K562 (cell line): ENCODE results near the gene EVC. TPM values are rescaled to one million over a fixed set of nuclear protein-coding genes. Genes with fewer than 3 reads are reported as not detected.

Experiments
- ATAC-seq: fragments of 200-7000 bp; cut with Tn5 transposase; 3 replicates; pipeline ENCODE4 v1.9.1; 2020; ENCODE audit warnings: moderate library complexity
- BruUV-seq: library from RNA; stranded (reverse); fragments of 400-500 nt; replicated peaks from 2 replicates; lab custom pipeline; 2021; lab: Mats Ljungman, UMichigan
- CTCF ChIA-PET: fragments of 300-600 bp; formaldehyde crosslinking; extraction: SDS; loops from one replicate; lab custom pipeline; 2021; ENCODE audit warnings: low intra/inter-chr PET ratio; lab: Yijun Ruan, JAX
- POLR2A ChIA-PET: fragments of 300-600, 350-650 bp; sonication (Branson Sonifier 250); formaldehyde crosslinking; extraction: SDS; loops from one replicate; lab custom pipeline; 2021; ENCODE audit warnings: antibody characterized with exemption, inconsistent platforms; lab: Yijun Ruan, JAX
- DNase-seq, 4 experiments: peaks; one replicate each; pipeline versions ENCODE4 v3.0.0 to v3.0.0-alpha.2; 2011 to 2018; ENCODE audit warnings: low spot score in 3 of 4, mixed read lengths in 3 of 4; ENCODE audit errors: extremely low read depth in 1 of 4
- FAIRE-seq: peaks from 2 replicates; lab custom pipeline; 2011; peaks lifted over from hg19 to GRCh38; lab: Jason Lieb, UNC
- H2AFZ ChIP-seq: 2 replicates; pipeline ENCODE4 v1.6.0; 2011; ENCODE audit warnings: low read depth, low read length, control low read depth, inconsistent platforms
- H3K27ac ChIP-seq: fragments of 200-600 bp; 3 replicates; pipeline ENCODE4 v1.8.0; 2011; ENCODE audit warnings: low read depth, mild to moderate bottlenecking, control low read depth, inconsistent platforms, low read length, moderate library complexity, mixed read lengths; ENCODE audit errors: extremely low read depth
- H3K27me3 ChIP-seq, 2 experiments: fragments of 300-600 bp in 1 of 2; 2 replicates in 1 of 2; 3 replicates in 1 of 2; pipeline versions ENCODE4 v1.6.0 to v1.8.0; 2011; ENCODE audit warnings: inconsistent platforms in 2 of 2, low read length in 2 of 2, mild to moderate bottlenecking in 1 of 2, mixed read lengths in 1 of 2, moderate library complexity in 1 of 2; ENCODE audit not compliant: control insufficient read depth in 2 of 2, insufficient read depth in 2 of 2
- H3K36me3 ChIP-seq: fragments of 300-600 bp; 3 replicates; pipeline ENCODE4 v1.8.0; 2011; ENCODE audit warnings: mild to moderate bottlenecking, low read length, inconsistent platforms; ENCODE audit not compliant: control insufficient read depth, insufficient read depth
- H3K4me1 ChIP-seq, 2 experiments: fragments of 200-600 bp in 1 of 2; replicated peaks in 1 of 2; 2 replicates in 1 of 2; 3 replicates in 1 of 2; pipeline versions ENCODE4 v1.5.1 to v1.8.0; 2011; ENCODE audit warnings: inconsistent platforms in 2 of 2, low read length in 2 of 2, mild to moderate bottlenecking in 1 of 2, mixed read lengths in 1 of 2, moderate library complexity in 1 of 2; ENCODE audit not compliant: control insufficient read depth in 2 of 2, insufficient read depth in 2 of 2
- H3K4me2 ChIP-seq: 2 replicates; pipeline ENCODE4 v1.6.1; 2011; ENCODE audit warnings: low read length, control low read depth, inconsistent platforms, mixed read lengths; ENCODE audit not compliant: insufficient read depth
- H3K4me3 ChIP-seq: fragments of 200-600 bp; sonication (generic), shearing (Covaris generic); 2 replicates; pipeline ENCODE4 v1.5.1; 2016; ENCODE audit warnings: control low read depth, inconsistent platforms
- H3K79me2 ChIP-seq: fragments of 200-600 bp; 3 replicates; pipeline ENCODE4 v1.8.0; 2011; ENCODE audit warnings: low read length, inconsistent platforms; ENCODE audit not compliant: control insufficient read depth, insufficient read depth
- H3K9ac ChIP-seq, 2 experiments: 2 replicates each; pipeline versions ENCODE4 v1.6.0 to v1.6.1; 2011; ENCODE audit warnings: low read depth in 2 of 2, low read length in 2 of 2, control low read depth in 1 of 2, inconsistent platforms in 1 of 2, mild to moderate bottlenecking in 1 of 2, mixed read lengths in 1 of 2; ENCODE audit not compliant: insufficient read depth in 1 of 2
- H3K9me1 ChIP-seq: one replicate; pipeline ENCODE4 v1.6.0; 2011; ENCODE audit warnings: inconsistent platforms, mild to moderate bottlenecking, low read length, moderate library complexity; ENCODE audit not compliant: control insufficient read depth, insufficient read depth
- H3K9me3 ChIP-seq: replicated peaks from 2 replicates; pipeline ENCODE4 v1.5.1; 2011; ENCODE audit warnings: low read depth, low read length, inconsistent platforms; ENCODE audit not compliant: control insufficient read depth, insufficient read depth
- H4K20me1 ChIP-seq: replicated peaks from 2 replicates; pipeline ENCODE4 v1.6.1; 2011; ENCODE audit warnings: low read length, inconsistent platforms, mixed read lengths; ENCODE audit not compliant: control insufficient read depth, insufficient read depth
- FOSL1 ChIP-seq: fragments of 200-800 bp; sonication (Bioruptor generic); conservative IDR thresholded peaks from 2 replicates; pipeline ENCODE4 v1.6.1; 2016; ENCODE audit warnings: missing genetic modification characterization, missing compliant biosample characterization
- YY1 ChIP-seq, 3 experiments: IDR thresholded peaks; 2 replicates each; pipeline ENCODE4 v1.6.1; 2011; ENCODE audit warnings: low read length in 2 of 3, mild to moderate bottlenecking in 2 of 3, moderate library complexity in 2 of 3, borderline replicate concordance in 1 of 3, control low read depth in 1 of 3, low read depth in 1 of 3; ENCODE audit not compliant: insufficient read depth in 3 of 3, insufficient replicate concordance in 2 of 3, control insufficient read depth in 1 of 3, insufficient read length in 1 of 3; ENCODE audit errors: extremely low read depth in 1 of 3
- ZNF318 ChIP-seq, 2 experiments: fragments of 450-650 bp; IDR thresholded peaks; 2 replicates each; pipeline ENCODE4 v1.6.1; 2016; ENCODE audit warnings: mild to moderate bottlenecking in 2 of 2, borderline replicate concordance in 1 of 2, low read depth in 1 of 2, moderate library complexity in 1 of 2
- WGBS: fragments of 100-300 bp; shearing (Covaris generic); methylation state at CpG from one replicate; pipeline ENCODE4 v1.1.6; 2016; ENCODE audit warnings: low coverage, mixed read lengths; ENCODE audit not compliant: insufficient coverage; ENCODE audit errors: missing lambda C conversion rate; 5-methylcytosine and 5-hydroxymethylcytosine counted together
- in situ Hi-C: fragments of 300-500 bp; cut with MboI; formaldehyde crosslinking; loops from 4 replicates; pipeline ENCODE4 v1.15.0; 2018; ENCODE audit warnings: inconsistent platforms, mixed read lengths
- intact Hi-C: fragments of 100-400 bp; cut with micrococcal nuclease; formaldehyde crosslinking; loops from 2 replicates; pipeline ENCODE4 v1.14.2; 2022
- polyA plus RNA-seq, 8 experiments: library from polyadenylated mRNA; depleted of rRNA in 4 of 8; stranded (reverse) in 5 of 8; unstranded in 3 of 8; fragments of >200 nt; fragmentation: Nextera tagmentation in 2 of 8; fragmentation: Illumina TruSeq in 1 of 8; extraction: Ambion mirVana in 2 of 8; extraction: Trizol in 1 of 8; gene quantifications; 2 replicates each; pipeline versions ENCODE4 v1.2.1 to v1.2.3, GENCODE V29; 2011 to 2014; ENCODE audit warnings: inconsistent platforms in 1 of 8, missing spikeins in 1 of 8
- total RNA-seq, 7 experiments: library from RNA; depleted of rRNA in 6 of 7; stranded (reverse); fragments of >200 nt in 6 of 7; fragmentation: Illumina TruSeq in 2 of 7; extraction: Trizol in 2 of 7; gene quantifications; 2 replicates each; pipeline versions ENCODE4 v1.2.1 to v1.2.3, GENCODE V29; 2011 to 2021; ENCODE audit warnings: low replicate concordance in 1 of 7

EVC gene
- total and polyA plus RNA-seq, 9 of the 15 experiments (the other 6 are each of a cell fraction or from before 2014, with no cell fraction given) = 0.03 to 3.2 (median 1.1) TPM

GRCh38 chr4:5712517-5712916 is 1.5 kb downstream of the EVC start:
- ChIA-PET POLR2A (no interaction called here), CTCF (no interaction called here)
- WGBS = 7% methylated on average over 7 of the region's 7 CpGs
- Histone ChIP-seq H3K4me3 (no peak overlapping the region), H4K20me1 (no peaks in the 10 kb centered on the region), H2AFZ (no peak overlapping the region), H3K79me2 (no peaks in the 10 kb centered on the region), H3K9ac (no peak overlapping the region), H3K27ac (no peak overlapping the region), H3K9me1 (no peaks in the 10 kb centered on the region), H3K27me3 (peaks cover 2 to 18% of the 10 kb centered on the region in 2 experiments; a peak in 3 of 5 replicates), H3K4me1 (peaks cover 0 to 20% of the 10 kb centered on the region in 2 experiments; a peak in 4 of 5 replicates), H3K4me2 (no peak overlapping the region), H3K36me3 (no peaks in the 10 kb centered on the region), H3K9me3 (no peaks in the 10 kb centered on the region)
- in situ Hi-C loops = no loop called here
- FAIRE-seq (no peak), DNase-seq (no peak), ATAC-seq (no peak)
- no peak for TF ChIP-seq ZNF318 (IDR thresholded peaks at IDR 0.05; ENCODE audit: borderline replicate concordance in 1 of 2, low read depth in 1 of 2)
- TF ChIP-seq FOSL1 = peak; percentile 28; the same call in 1 of the 2 replicates
- TF ChIP-seq YY1 (IDR thresholded peaks at IDR 0.05; ENCODE audit: borderline replicate concordance in 1 of 3, control insufficient read depth in 1 of 3, extremely low read depth in 1 of 3, insufficient read depth in 3 of 3, insufficient read length in 1 of 3, insufficient replicate concordance in 2 of 3, low read depth in 1 of 3, low read length in 2 of 3) = peak in 1 of 3 experiments; percentile 44
- intact Hi-C loops = no loop called here
- TSS peak; percentile 41 for BruUV-seq
